GM12878 (cell line): ENCODE results near the gene BIRC6. TPM values are rescaled to one million over a fixed set of nuclear protein-coding genes. Genes with fewer than 3 reads are reported as not detected.

ENCODE experiments used
- ATAC-seq: fragments of 200-7000 bp; cut with Tn5 transposase; 3 replicates; pipeline ENCODE4 v1.9.1; 2020; ENCODE audit warnings: mild to moderate bottlenecking, moderate library complexity
- BruUV-seq: library from RNA; stranded (reverse); fragments of 400-500 nt; replicated peaks from 2 replicates; lab custom pipeline; 2021; lab: Mats Ljungman, UMichigan
- CTCF ChIA-PET: fragments of 300-600 bp; sonication (Branson Sonifier 250); formaldehyde crosslinking; extraction: SDS; loops from one replicate; lab custom pipeline; 2021; ENCODE audit warnings: inconsistent platforms; lab: Yijun Ruan, JAX
- POLR2A ChIA-PET: fragments of 350-600 bp; formaldehyde crosslinking; extraction: SDS; loops from one replicate; lab custom pipeline; 2021; ENCODE audit warnings: inconsistent platforms; lab: Charles Lee
- RAD21 ChIA-PET: fragments of 300-600 bp; sonication (Branson Sonifier 250); formaldehyde crosslinking; loops from one replicate; lab custom pipeline; 2023; ENCODE audit warnings: antibody characterized with exemption; ENCODE audit not compliant: unreplicated experiment; lab: Charles Lee
- SMC1A ChIA-PET: fragments of 300-600 bp; sonication (Branson Sonifier 250); formaldehyde crosslinking; loops from one replicate; lab custom pipeline; 2023; ENCODE audit not compliant: unreplicated experiment, uncharacterized antibody; lab: Charles Lee
- DNase-seq: peaks from one replicate; pipeline ENCODE4 v3.0.0-alpha.2; 2011; ENCODE audit warnings: low read depth, low spot score
- FAIRE-seq: peaks from 3 replicates; lab custom pipeline; 2011; peaks lifted over from hg19 to GRCh38; lab: Jason Lieb, UNC
- H2AFZ ChIP-seq: 2 replicates; pipeline ENCODE4 v1.6.0; 2011; ENCODE audit warnings: low read depth, low read length, control low read depth; ENCODE audit not compliant: control insufficient read depth
- H3K27ac ChIP-seq: 2 replicates; pipeline ENCODE4 v1.5.1; 2011; ENCODE audit warnings: control low read depth; ENCODE audit not compliant: control insufficient read depth, insufficient read depth
- H3K27me3 ChIP-seq, 2 experiments: replicated peaks in 1 of 2; 2 replicates each; pipeline versions ENCODE4 v1.6.0 to v1.6.1; 2011; ENCODE audit warnings: low read length in 1 of 2; ENCODE audit not compliant: control insufficient read depth in 2 of 2, insufficient read depth in 2 of 2
- H3K36me3 ChIP-seq, 2 experiments: 2 replicates each; pipeline ENCODE4 v1.5.1; 2011; ENCODE audit warnings: low read length in 1 of 2; ENCODE audit not compliant: control insufficient read depth in 2 of 2, insufficient read depth in 2 of 2
- H3K4me1 ChIP-seq: 2 replicates; pipeline ENCODE4 v1.6.1; 2011; ENCODE audit warnings: mild to moderate bottlenecking, low read length, moderate library complexity, mixed read lengths; ENCODE audit not compliant: control insufficient read depth, insufficient read depth
- H3K4me2 ChIP-seq: 2 replicates; pipeline ENCODE4 v1.6.0; 2011; ENCODE audit warnings: control low read depth; ENCODE audit not compliant: control insufficient read depth, insufficient read depth
- H3K4me3 ChIP-seq: fragments of 200-600 bp; sonication (generic); 2 replicates; pipeline ENCODE4 v1.5.1; 2016
- H3K79me2 ChIP-seq: 2 replicates; pipeline ENCODE4 v1.6.0; 2011; ENCODE audit warnings: low read length; ENCODE audit not compliant: control insufficient read depth, insufficient read depth
- H3K9ac ChIP-seq: 2 replicates; pipeline ENCODE4 v1.8.0; 2011; ENCODE audit warnings: low read length, control low read depth, mixed read lengths; ENCODE audit not compliant: control insufficient read depth, insufficient read depth
- H3K9me3 ChIP-seq: replicated peaks from 3 replicates; pipeline ENCODE4 v1.5.1; 2011; ENCODE audit warnings: mild to moderate bottlenecking, low read length; ENCODE audit not compliant: control insufficient read depth, insufficient read depth
- H4K20me1 ChIP-seq: 2 replicates; pipeline ENCODE4 v1.6.0; 2011; ENCODE audit not compliant: control insufficient read depth, insufficient read depth
- ASH2L ChIP-seq: fragments of 300-600, 200-600 bp; sonication (generic); IDR thresholded peaks from 2 replicates; pipeline ENCODE4 v1.6.1; 2017; ENCODE audit warnings: low read depth, mild to moderate bottlenecking, borderline replicate concordance
- BCL3 ChIP-seq: IDR thresholded peaks from 2 replicates; pipeline ENCODE4 v1.6.1; 2011; ENCODE audit warnings: borderline replicate concordance, low read depth, mild to moderate bottlenecking, moderate library complexity, low read length; ENCODE audit not compliant: insufficient read depth, poor library complexity, severe bottlenecking
- BRCA1 ChIP-seq: IDR thresholded peaks from 2 replicates; pipeline ENCODE4 v1.6.1; 2011; ENCODE audit warnings: low read depth, low read length, improper control_type of control experiment
- CBX3 ChIP-seq: fragments of 200-600 bp; sonication (generic); IDR thresholded peaks from 2 replicates; pipeline ENCODE4 v1.6.1; 2016; ENCODE audit warnings: low read depth, borderline replicate concordance
- CHD4 ChIP-seq: fragments of 200-600 bp; sonication (generic); IDR thresholded peaks from 2 replicates; pipeline ENCODE4 v1.6.1; 2016; ENCODE audit warnings: mild to moderate bottlenecking
- IKZF1 ChIP-seq: fragments of 450-650 bp; conservative IDR thresholded peaks from 2 replicates; pipeline ENCODE4 v1.6.1; 2017; ENCODE audit warnings: antibody characterized with exemption, mild to moderate bottlenecking
- IRF3 ChIP-seq: fragments of 450-650 bp; IDR thresholded peaks from 2 replicates; pipeline ENCODE4 v1.6.1; 2014; ENCODE audit warnings: mild to moderate bottlenecking
- JUNB ChIP-seq: IDR thresholded peaks from 2 replicates; pipeline ENCODE4 v1.6.1; 2016; ENCODE audit warnings: antibody characterized with exemption, mild to moderate bottlenecking
- POLR2A ChIP-seq: IDR thresholded peaks from 2 replicates; pipeline ENCODE4 v1.6.1; 2011; ENCODE audit warnings: low read depth, mild to moderate bottlenecking, low read length
- POLR2AphosphoS5 ChIP-seq: IDR thresholded peaks from 2 replicates; pipeline ENCODE4 v1.6.1; 2011; ENCODE audit warnings: mild to moderate bottlenecking, low read length, inconsistent platforms
- RB1 ChIP-seq: fragments of 450-650 bp; formaldehyde crosslinking; IDR thresholded peaks from 2 replicates; pipeline ENCODE4 v1.6.1; 2017; ENCODE audit warnings: mild to moderate bottlenecking, borderline replicate concordance
- SREBF2 ChIP-seq: IDR thresholded peaks from 2 replicates; pipeline ENCODE4 v1.6.1; 2012; ENCODE audit warnings: mild to moderate bottlenecking, low read length
- TCF12 ChIP-seq: IDR thresholded peaks from 2 replicates; pipeline ENCODE4 v1.6.1; 2011; ENCODE audit warnings: low read depth, mild to moderate bottlenecking, low read length
- TCF3 ChIP-seq: IDR thresholded peaks from 2 replicates; pipeline ENCODE4 v1.6.1; 2012; ENCODE audit warnings: low read depth, mild to moderate bottlenecking, low read length, borderline replicate concordance; ENCODE audit not compliant: insufficient read depth
- ZBTB40 ChIP-seq: fragments of 450-650 bp; IDR thresholded peaks from 2 replicates; pipeline ENCODE4 v1.6.1; 2016; ENCODE audit warnings: mild to moderate bottlenecking, moderate library complexity, borderline replicate concordance
- ZNF24 ChIP-seq: fragments of 450-650 bp; IDR thresholded peaks from 2 replicates; pipeline ENCODE4 v1.6.1; 2017; ENCODE audit warnings: antibody characterized with exemption, mild to moderate bottlenecking
- ZZZ3 ChIP-seq: IDR thresholded peaks from 2 replicates; pipeline ENCODE4 v1.6.1; 2011; ENCODE audit warnings: low read depth; ENCODE audit not compliant: control insufficient read depth, insufficient read length
- WGBS: methylation state at CpG from one replicate; pipeline ENCODE4 v1.1.6; 2016; ENCODE audit warnings: low lambda C conversion rate; ENCODE audit not compliant: insufficient replicate concordance, insufficient coverage; ENCODE audit errors: missing lambda C conversion rate; 5-methylcytosine and 5-hydroxymethylcytosine counted together
- in situ Hi-C: fragments of 300-500 bp; cut with MboI; formaldehyde crosslinking; loops from 9 replicates; pipeline ENCODE4 v1.14.3; 2018; ENCODE audit warnings: mixed read lengths
- intact Hi-C: fragments of 100-400 bp; cut with micrococcal nuclease; formaldehyde crosslinking; loops from one replicate; pipeline ENCODE4 v1.14.2; 2022; ENCODE audit not compliant: unreplicated experiment
- polyA plus RNA-seq, 11 experiments: library from polyadenylated mRNA; depleted of rRNA in 4 of 11; unstranded in 6 of 11; stranded (reverse) in 5 of 11; fragments of >200 nt; fragmentation: Nextera tagmentation in 4 of 11; fragmentation: Illumina TruSeq in 1 of 11; extraction: Ambion mirVana in 4 of 11; extraction: Trizol in 1 of 11; gene quantifications; 1 replicate in 1 of 11; 2 replicates in 10 of 11; pipeline versions ENCODE4 v1.2.1 to v1.2.3, GENCODE V29; 2011 to 2016; ENCODE audit warnings: inconsistent platforms in 2 of 11, missing spikeins in 2 of 11, low read depth in 1 of 11
- total RNA-seq, 4 experiments: library from RNA; depleted of rRNA in 3 of 4; stranded (reverse); fragments of >200 nt in 3 of 4; fragmentation: Illumina TruSeq in 1 of 4; extraction: Trizol in 1 of 4; gene quantifications; 2 replicates each; pipeline versions ENCODE4 v1.2.1 to v1.2.3, GENCODE V29; 2013 to 2021
- TF ChIP-seq, protein P1 (sequence below): fragments of 450-650 bp; IDR thresholded peaks from 2 replicates; pipeline ENCODE4 v1.6.1; 2017; ENCODE audit warnings: mild to moderate bottlenecking

Gene BIRC6
- total and polyA plus RNA-seq, 10 of the 15 experiments (the other 5 are each of a cell fraction or from before 2014, with no cell fraction given) = 18.8 to 118 (median 55.0) TPM

DNA sequence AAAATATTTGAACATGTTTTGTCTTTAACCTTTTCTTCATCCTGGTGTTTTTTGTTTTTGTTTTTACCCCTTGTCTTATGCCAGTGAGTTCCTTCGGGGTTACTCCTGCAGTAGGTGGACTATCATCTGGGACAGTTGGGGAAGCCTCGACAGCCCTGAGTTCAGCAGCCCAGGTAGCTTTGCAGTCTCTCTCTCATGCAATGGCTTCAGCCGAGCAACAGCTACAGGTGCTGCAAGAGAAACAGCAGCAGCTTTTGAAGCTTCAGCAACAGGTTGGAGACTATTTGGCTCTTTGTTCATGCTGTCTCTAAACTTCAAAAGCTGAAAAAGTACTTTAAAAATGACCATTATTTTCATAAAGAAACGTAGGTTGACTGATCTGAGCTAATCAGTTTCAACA, 106.3 kb downstream of the BIRC6 start:
- WGBS = 94% methylated on average over 4 of the region's 4 CpGs
- no peak overlapping the region for H3K4me3 ChIP-seq
- FAIRE-seq (no peak), ATAC-seq (no peak), DNase-seq (no peak)
- no peaks in the 10 kb centered on the region for H4K20me1 ChIP-seq
- ChIA-PET POLR2A (interaction anchor here (1.0 kb wide), 1 partner anchor 21 kb away, joined by 3 read pairs; no protein-coding TSS in a partner anchor), SMC1A (interaction anchor here (1.9 kb wide), 1 partner anchor 11 kb away, joined by 6 read pairs; no protein-coding TSS in a partner anchor), RAD21 (no interaction called here), CTCF (no interaction called here)
- H3K9me3 ChIP-seq = no peaks in the 10 kb centered on the region
- in situ Hi-C loops = no loop called here
- intact Hi-C loops = no loop called here
- H3K27me3 ChIP-seq = no peaks in the 10 kb centered on the region
- no peak overlapping the region for H2AFZ ChIP-seq
- H3K4me1 ChIP-seq = no peaks in the 10 kb centered on the region
- no peak overlapping the region for H3K9ac ChIP-seq
- no TSS peak for BruUV-seq
- H3K79me2 ChIP-seq = no peaks in the 10 kb centered on the region; the same call in none of the 2 replicates
- no peak overlapping the region for H3K27ac ChIP-seq
- H3K36me3 ChIP-seq = peaks cover 5 to 14% of the 10 kb centered on the region in 2 experiments
- H3K4me2 ChIP-seq = no peak overlapping the region
- TF ChIP-seq BCL3 (no peak), POLR2AphosphoS5 (no peak), TCF3 (no peak), ZNF24 (no peak), ZZZ3 (no peak), BRCA1 (no peak), ASH2L (no peak), TCF12 (no peak), JUNB (no peak), CHD4 (no peak), IKZF1 (no peak), ZBTB40 (no peak), CBX3 (no peak), POLR2A (no peak), IRF3 (no peak), RB1 (no peak), SREBF2 (no peak)
- TF ChIP-seq, protein P1, sequence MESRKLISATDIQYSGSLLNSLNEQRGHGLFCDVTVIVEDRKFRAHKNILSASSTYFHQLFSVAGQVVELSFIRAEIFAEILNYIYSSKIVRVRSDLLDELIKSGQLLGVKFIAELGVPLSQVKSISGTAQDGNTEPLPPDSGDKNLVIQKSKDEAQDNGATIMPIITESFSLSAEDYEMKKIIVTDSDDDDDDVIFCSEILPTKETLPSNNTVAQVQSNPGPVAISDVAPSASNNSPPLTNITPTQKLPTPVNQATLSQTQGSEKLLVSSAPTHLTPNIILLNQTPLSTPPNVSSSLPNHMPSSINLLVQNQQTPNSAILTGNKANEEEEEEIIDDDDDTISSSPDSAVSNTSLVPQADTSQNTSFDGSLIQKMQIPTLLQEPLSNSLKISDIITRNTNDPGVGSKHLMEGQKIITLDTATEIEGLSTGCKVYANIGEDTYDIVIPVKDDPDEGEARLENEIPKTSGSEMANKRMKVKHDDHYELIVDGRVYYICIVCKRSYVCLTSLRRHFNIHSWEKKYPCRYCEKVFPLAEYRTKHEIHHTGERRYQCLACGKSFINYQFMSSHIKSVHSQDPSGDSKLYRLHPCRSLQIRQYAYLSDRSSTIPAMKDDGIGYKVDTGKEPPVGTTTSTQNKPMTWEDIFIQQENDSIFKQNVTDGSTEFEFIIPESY = no peak
